Lung (tissue), 12 donors: Measurements from ENCODE around the gene HNRNPL. TPM values are rescaled to one million over a fixed set of nuclear protein-coding genes. Genes with fewer than 3 reads are reported as not detected.
"Not testable (repeated sequence)": the region's sequence is repeated elsewhere in the genome, so short reads cannot be mapped to it uniquely, and the experiment has no call there.

ENCODE experiments used
- ATAC-seq: fragments of 200-7000 bp; cut with Tn5 transposase; one replicate; pipeline ENCODE4 v1.9.1; 2020; ENCODE audit warnings: moderate number of reproducible peaks; ENCODE audit not compliant: insufficient read depth, low FRiP score
- DNase-seq, 3 donors: peaks; one replicate each; pipeline ENCODE4 v3.0.0-alpha.2; 2013 to 2017
- H3K27ac ChIP-seq, 2 donors: one replicate each; pipeline ENCODE4 v1.5.1; 2013; ENCODE audit warnings: mild to moderate bottlenecking in 2 of 2, moderate library complexity in 2 of 2, control low read depth in 1 of 2, inconsistent platforms in 1 of 2, low read depth in 1 of 2, low read length in 1 of 2
- H3K27me3 ChIP-seq, 3 donors: one replicate each; pipeline ENCODE4 v1.5.1; 2013; ENCODE audit warnings: low read length in 2 of 3; ENCODE audit not compliant: control insufficient read depth in 3 of 3, insufficient read depth in 3 of 3
- H3K36me3 ChIP-seq, 4 donors: one replicate each; pipeline ENCODE4 v1.5.1; 2013; ENCODE audit warnings: low read length in 4 of 4, mild to moderate bottlenecking in 1 of 4, moderate library complexity in 1 of 4; ENCODE audit not compliant: control insufficient read depth in 4 of 4, insufficient read depth in 4 of 4
- H3K4me1 ChIP-seq, 5 donors: one replicate each; pipeline ENCODE4 v1.5.1; 2013; ENCODE audit warnings: low read length in 5 of 5, mild to moderate bottlenecking in 2 of 5, moderate library complexity in 1 of 5; ENCODE audit not compliant: control insufficient read depth in 5 of 5, insufficient read depth in 5 of 5
- H3K4me3 ChIP-seq: one replicate; pipeline ENCODE4 v1.5.1; 2013; ENCODE audit warnings: mild to moderate bottlenecking, control low read depth, moderate library complexity
- H3K9ac ChIP-seq, 2 donors: one replicate each; pipeline ENCODE4 v1.5.1; 2013; ENCODE audit warnings: low read length in 2 of 2, control low read depth in 1 of 2; ENCODE audit not compliant: insufficient read depth in 1 of 2
- H3K9me3 ChIP-seq, 4 donors: one replicate each; pipeline ENCODE4 v1.5.1; 2013; ENCODE audit warnings: low read length in 3 of 4, mild to moderate bottlenecking in 1 of 4, moderate library complexity in 1 of 4; ENCODE audit not compliant: control insufficient read depth in 4 of 4, insufficient read depth in 3 of 4
- CTCF ChIP-seq: IDR thresholded peaks from 2 replicates; pipeline ENCODE4 v1.5.1; 2012; ENCODE audit warnings: mild to moderate bottlenecking; ENCODE audit errors: control extremely low read depth, extremely low read depth
- WGBS, 2 donors: extraction: QIAGEN DNeasy Blood & Tissue Kit; methylation state at CpG; one replicate each; pipeline ENCODE4 v1.1.7; 2013; 5-methylcytosine and 5-hydroxymethylcytosine counted together
- polyA plus RNA-seq, 2 donors: library from polyadenylated mRNA; stranded (reverse); fragments of 200-250 nt; gene quantifications; one replicate each; pipeline ENCODE4 v1.2.1, GENCODE V29; 2013
- total RNA-seq, 2 donors: library from RNA; depleted of rRNA in 1 of 2; stranded (reverse); fragments of >200 nt in 1 of 2; gene quantifications; one replicate each; pipeline ENCODE4 v1.2.1, GENCODE V29; 2014 to 2021
- donor health status: control.
- donor health status: control.
- donor health status: Bipolar disorder and iron deficiency.
- donor health status: healthy.
- donor health status: DM: yes; HTN: yes; CAD: no.

Gene HNRNPL
- total and polyA plus RNA-seq, 4 donors, result 169 to 298 (median 209) TPM

GRCh38 chr19:38830039-38830733 lies 19.6 kb downstream of the HNRNPL start:
- 76 to 81% methylated on average over 4 of the region's 4 CpGs for WGBS, 2 donors
- H3K9ac ChIP-seq, result no peak overlapping the region
- peaks cover 8 to 19% (median 13%) of the 10 kb centered on the region in 4 donors for H3K36me3 ChIP-seq
- no peaks in the 10 kb centered on the region for H3K27me3 ChIP-seq
- H3K9me3 ChIP-seq, result no peaks in the 10 kb centered on the region
- H3K27ac ChIP-seq, result peak overlapping the region in 1 of 2 donors; percentile 13
- H3K4me1 ChIP-seq, result peaks cover 5 to 21% (median 10%) of the 10 kb centered on the region in 5 donors
- ATAC-seq, result no peak
- H3K4me3 ChIP-seq, result no peak overlapping the region
- no peak for TF ChIP-seq CTCF
- no peak for DNase-seq

DNA sequence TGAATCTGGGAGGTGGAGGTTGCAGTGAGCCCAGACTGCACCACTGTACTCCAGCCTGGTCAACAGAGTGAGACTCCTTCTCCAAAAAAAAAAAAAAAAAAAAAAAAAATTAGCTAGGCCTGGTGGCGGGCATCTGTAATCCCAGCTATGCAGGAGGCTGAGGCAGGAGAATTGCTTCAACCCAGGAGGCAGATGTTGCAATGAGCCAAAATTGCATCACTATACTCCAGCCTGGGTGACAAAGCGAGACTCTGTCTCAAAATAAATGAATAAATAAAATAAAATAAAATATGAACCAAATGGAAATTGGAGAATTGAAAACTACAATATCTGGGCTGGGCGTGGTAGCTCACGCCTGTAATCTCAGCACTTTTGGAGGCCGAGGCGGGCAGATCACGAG lies 20.6 kb downstream of the HNRNPL start:
- H3K9ac ChIP-seq, H3K9me3 ChIP-seq, H3K27ac ChIP-seq, ATAC-seq, H3K4me3 ChIP-seq, H3K27me3 ChIP-seq, DNase-seq: not testable (repeated sequence)
- peaks cover 8 to 22% (median 12%) of the 10 kb centered on the region in 4 donors for H3K36me3 ChIP-seq
- peaks cover 5 to 15% (median 8%) of the 10 kb centered on the region in 5 donors for H3K4me1 ChIP-seq
- 74 to 88% methylated on average over 7 of the region's 7 CpGs for WGBS, 2 donors

- no peak for TF ChIP-seq CTCF
- H3K4me1 ChIP-seq, result peaks cover 0 to 8% (median 1%) of the 10 kb centered on the region in 5 donors
- peaks cover 8 to 28% (median 18%) of the 10 kb centered on the region in 4 donors for H3K36me3 ChIP-seq
- no peak for ATAC-seq
- no peak overlapping the region for H3K4me3 ChIP-seq
- 78 to 83% methylated on average over 6 of the region's 6 CpGs for WGBS, 2 donors
- H3K9me3 ChIP-seq, result no peaks in the 10 kb centered on the region
- H3K9ac ChIP-seq, result no peak overlapping the region
- no peak for DNase-seq
- H3K27ac ChIP-seq, result no peak overlapping the region
- no peaks in the 10 kb centered on the region for H3K27me3 ChIP-seq
Observed at GRCh38 chr19:38826856-38827551, 22.8 kb downstream of the HNRNPL start.

DNA sequence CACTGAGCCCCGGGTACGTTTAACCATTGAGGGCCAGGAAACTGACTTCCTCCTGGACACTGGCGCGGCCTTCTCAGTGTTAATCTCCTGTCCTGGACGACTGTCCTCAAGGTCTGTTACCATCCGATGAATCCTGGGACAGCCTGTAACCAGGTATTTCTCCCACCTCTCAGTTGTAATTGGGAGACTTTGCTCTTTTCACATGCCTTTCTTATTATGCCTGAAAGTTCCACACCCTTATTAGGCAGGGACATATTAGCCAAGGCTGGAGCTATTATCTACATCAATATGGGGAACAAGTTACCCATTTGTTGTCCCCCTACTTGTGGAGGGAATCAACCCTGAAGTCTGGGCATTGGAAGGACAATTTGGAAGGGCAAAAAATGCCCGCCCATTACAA lies 23.9 kb downstream of the HNRNPL start:
- H3K4me1 ChIP-seq, ATAC-seq, H3K9me3 ChIP-seq, H3K9ac ChIP-seq, H3K4me3 ChIP-seq, H3K27me3 ChIP-seq, DNase-seq: not testable (repeated sequence)
- 81 to 89% methylated on average over 7 of the region's 7 CpGs for WGBS, 2 donors
- peaks cover 8 to 28% (median 22%) of the 10 kb centered on the region in 4 donors for H3K36me3 ChIP-seq
- H3K27ac ChIP-seq, result peak overlapping the region in 1 of 2 donors; percentile 41

DNA sequence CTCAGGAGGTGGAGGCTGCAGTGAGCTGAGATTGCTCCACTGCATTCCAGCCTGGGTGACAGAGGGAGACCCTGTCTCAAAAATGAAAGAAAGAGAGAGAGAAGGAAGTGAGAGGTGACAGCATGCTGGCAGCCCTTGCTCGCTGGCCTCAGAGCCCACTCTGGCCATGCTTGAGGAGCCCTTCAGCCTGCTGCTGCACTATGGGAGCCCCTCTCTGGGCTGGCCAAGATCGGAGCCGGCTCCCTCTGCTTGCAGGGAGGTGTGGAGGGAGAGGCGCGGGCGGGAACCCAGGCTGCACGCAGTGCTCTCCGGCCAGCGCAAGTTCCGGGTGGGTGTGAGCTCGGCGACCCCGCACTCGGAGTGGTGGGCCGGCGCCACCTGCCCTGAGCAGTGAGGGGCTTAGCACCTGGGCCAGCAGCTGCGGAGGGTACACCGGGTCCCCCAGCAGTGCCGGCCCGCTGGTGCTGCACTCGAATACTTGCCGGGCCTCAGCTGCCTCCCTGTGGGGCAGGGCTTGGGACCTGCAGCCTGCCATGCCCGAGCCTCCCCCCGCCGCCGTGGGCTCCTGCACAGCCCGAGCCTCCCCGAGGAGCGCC lies 28.5 kb downstream of the HNRNPL start:
- not testable (repeated sequence) for DNase-seq, H3K4me3 ChIP-seq, H3K27ac ChIP-seq, ATAC-seq, H3K9me3 ChIP-seq, H3K4me1 ChIP-seq, H3K9ac ChIP-seq, H3K27me3 ChIP-seq
- H3K36me3 ChIP-seq, result peaks cover 0 to 32% (median 26%) of the 10 kb centered on the region in 4 donors
- 95 to 99% methylated on average over 25 to 29 of the region's 29 CpGs for WGBS, 2 donors
